HUDEP-2 (cell line): Measurements from ENCODE around the gene CDK14.
"Not testable (repeated sequence)": the region's sequence is repeated elsewhere in the genome, so short reads cannot be mapped to it uniquely, and the experiment has no call there.

ENCODE experiments used
- DNase-seq, 76 experiments: peaks; one replicate each; lab custom pipeline; 2025; ENCODE audit not compliant: unreplicated experiment in 76 of 76; lab: John Stamatoyannopoulos, UW

Gene CDK14

DNA sequence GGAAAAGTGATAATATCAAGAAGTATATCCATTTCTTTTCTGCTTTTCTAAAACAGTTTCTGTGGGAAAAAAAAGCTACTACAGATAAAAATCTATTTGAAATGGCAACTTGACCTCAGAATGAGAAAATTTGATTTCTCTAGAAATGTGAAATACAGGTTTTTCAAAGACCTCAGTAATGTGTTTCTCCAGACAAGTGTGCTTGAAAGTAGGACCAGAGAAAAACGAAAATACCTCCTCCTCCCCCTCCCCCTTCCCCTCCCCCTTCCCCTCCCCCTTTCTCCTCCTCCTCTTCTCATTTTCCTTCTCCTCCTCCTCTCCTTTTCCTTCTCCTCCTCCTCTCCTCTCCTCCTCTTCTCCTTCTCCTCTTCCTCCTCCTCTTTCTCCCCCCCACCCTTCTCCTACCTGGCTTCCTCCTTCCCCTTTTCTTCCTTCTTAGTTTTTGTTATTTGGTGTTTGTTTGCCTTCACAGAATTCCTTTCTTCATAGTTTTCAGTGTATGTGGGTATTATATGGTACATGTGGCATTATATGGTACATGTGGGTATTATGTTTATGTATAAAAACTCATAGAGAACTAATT is 179.4 kb downstream of the CDK14 start:
- DNase-seq = no peak

GRCh38 chr7:90777041-90777440 is 180.9 kb downstream of the CDK14 start:
- no peak for DNase-seq

- no peak for DNase-seq
Observed at GRCh38 chr7:90777465-90777864, 181.3 kb downstream of the CDK14 start.

DNA sequence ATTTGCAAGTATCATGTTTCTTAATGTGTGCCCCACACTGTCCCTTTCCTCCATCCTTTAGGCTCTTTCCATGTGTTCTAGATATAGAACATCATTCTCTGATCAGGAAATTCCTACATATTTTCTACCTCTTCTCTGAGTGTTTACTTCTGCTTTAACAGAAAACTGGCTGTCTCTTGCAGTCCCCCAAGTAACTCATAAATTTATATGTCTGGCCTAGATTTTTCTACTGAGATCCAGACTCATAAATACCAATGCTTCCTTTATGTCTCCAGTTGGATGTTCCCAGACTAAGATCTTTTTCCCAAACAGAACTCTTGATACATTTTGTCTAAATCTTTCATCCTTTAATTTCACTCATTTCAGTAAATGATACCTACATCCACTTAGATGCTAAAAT is 181.8 kb downstream of the CDK14 start:
- no peak for DNase-seq

DNA sequence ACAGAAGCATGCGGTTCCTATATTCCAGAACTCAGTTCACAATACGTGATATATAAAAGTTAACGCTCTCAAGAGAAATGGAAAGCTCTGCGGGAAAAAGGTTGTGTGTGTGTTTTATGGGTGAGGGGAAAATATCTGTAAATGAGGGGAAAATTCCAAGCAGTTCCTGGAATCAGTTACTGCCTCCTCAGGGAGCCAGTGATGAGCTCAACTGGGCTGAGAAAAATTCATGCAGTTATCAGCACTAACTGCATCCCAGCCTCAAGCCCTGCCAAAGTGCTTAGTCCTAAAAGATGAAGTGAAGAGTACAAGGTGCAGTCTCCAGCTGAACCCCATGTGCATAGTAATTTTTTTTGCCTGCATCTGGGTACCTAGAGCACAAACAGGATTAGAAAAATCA is 191.9 kb downstream of the CDK14 start:
- no peak for DNase-seq

DNA sequence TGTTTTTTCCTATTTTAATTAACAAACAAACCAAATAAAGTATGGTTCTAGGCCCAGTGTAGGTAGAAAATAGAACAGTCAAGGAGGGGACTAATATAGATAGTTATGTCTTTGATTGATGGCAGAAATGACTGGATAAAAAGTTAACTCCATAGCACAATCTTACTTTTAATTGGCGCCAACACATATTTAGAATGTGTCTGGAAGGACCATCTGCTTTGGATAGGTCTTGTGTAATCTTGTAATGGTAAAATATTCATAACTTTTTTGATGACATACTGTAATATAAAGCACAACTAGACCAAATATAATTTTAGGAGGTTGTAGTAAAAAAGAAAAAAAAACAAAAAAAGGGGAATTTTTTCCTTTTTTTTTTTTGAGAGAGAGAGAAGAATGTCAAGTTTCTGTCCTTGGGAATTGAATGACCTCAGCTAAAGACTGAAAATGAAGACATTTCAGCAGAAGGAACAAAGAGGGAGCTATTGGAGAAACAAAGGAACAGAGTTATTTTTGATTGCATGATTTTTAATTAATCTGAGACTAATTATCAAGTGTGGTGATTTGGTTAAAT is 193.7 kb downstream of the CDK14 start:
- DNase-seq = no peak

- DNase-seq = no peak
Observed at GRCh38 chr7:90791596-90791995, 195.5 kb downstream of the CDK14 start.

DNA sequence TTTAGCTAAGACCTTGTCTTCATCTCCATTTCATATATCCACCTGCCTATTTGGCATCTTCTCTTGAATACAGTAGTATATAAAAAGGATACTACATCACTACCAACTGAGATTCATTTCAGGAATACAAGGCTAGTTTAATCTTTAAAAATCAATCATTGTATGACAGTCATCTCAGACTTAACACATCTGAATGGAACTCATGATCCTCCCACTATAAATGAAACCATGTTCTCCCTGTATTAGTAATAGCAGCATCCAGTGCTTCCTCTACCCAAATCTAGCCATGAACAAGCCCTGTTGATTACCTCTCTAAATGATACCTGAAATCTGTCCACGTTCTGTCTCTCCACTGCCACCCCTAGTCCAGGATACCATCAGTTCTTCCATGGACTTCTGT is 196.2 kb downstream of the CDK14 start:
- DNase-seq = no peak

DNA sequence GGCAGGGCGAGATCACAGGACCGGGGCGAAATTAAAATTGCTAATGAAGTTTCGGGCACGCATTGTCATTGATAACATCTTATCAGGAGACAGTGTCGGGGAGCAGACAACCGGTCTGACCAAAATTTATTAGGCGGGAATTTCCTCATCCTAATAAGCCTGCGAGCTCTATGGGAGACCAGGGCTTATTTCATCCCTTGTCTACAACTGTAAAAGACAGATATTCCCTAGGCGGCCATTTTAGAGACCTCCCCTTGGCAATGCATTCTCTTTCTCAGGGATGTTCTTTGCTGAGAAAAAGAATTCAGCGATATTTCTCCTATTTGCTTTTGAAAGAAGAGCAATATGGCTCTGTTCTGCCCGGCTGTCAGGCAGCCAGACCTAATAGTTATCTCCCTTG is 198.1 kb downstream of the CDK14 start:
- DNase-seq = not testable (repeated sequence)

DNA sequence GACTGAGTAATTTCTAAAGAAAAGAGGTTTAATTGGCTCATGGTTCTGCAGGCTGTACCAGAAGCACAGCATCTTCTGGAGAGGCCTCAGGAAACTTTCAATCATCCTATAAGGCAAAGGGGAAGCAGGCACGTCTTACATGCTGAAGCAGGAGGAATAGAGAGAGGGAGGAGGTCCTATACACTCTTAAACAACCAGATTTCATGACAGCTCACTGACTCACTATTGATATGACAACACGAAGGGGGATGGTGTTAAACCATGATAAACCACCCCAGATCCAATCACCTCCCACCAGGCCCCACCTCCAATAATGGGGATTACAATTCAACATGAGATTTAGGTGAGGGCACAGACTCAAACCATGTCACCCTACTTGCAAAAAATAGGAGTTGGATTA is 201.5 kb downstream of the CDK14 start:
- no peak for DNase-seq

- DNase-seq = no peak
Observed at GRCh38 chr7:90804370-90804769, 208.2 kb downstream of the CDK14 start.

DNA sequence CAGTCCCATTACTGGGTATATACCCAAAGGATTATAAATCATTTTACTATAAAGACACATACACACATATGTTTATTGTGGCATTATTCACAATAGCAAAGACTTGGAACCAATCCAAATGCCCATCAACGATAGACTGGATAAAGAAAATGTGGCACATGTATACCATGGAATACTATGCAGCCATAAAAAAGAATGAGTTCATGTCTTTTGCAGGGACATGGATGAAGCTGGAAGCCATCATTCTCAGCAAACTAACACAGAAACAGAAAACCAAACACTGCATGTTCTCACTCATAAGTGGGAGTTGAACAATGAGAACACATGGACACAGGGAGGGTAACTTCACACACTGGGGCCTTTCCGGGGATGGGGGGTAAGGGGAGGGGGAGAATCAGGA is 219.4 kb downstream of the CDK14 start:
- not testable (repeated sequence) for DNase-seq

DNA sequence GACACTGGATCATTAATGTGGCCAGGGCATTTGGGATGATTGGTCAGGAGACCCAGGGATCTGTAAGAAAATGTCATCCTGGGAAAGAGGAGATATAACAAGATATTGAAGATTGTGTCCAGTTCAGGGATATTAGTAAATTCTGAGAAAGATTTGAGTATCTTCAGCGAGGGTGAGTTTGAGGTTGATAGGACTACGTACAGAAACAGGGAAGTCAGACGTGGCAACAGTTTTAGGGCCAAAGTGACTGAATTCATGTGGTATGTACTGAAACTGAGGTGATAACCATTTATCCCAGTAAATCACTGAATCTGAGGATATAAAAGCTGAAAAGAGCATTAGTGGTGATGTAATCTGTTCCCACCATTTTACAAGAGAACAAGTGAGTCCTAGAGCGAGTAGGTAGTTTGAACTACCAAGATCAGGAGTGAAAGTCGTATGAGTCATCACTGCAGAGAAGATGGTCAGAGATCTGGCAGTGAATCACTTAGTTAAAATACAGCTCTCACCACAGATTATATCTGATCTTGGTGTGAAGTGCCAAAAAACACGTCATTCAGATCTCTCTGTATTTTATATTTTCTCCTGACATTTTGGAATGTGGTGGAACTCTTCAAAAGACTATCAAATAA is 220.5 kb downstream of the CDK14 start:
- peak in 19 of 76 experiments; percentile 1 to 59 (median 30) for DNase-seq

- no peak for DNase-seq
Observed at GRCh38 chr7:90817151-90817550, 221.0 kb downstream of the CDK14 start.

DNA sequence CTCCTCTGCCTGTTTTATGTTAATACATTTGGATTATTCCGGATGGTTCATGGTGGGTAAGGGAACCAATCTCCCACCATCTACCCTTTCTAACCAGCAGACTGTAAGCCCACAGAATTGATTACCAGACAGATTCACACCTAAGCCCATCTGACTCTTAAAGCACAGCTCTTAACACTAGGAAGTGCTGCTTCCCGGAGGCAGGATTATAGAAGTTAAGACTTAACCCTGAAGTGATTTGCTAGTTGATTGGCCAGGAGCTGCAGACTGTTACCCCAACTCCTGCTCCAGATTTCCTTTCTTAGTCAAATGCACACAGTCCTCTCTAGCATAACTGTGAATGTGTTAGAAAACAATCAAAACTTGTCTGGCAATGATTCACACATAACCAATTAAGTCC is 221.7 kb downstream of the CDK14 start:
- no peak for DNase-seq

DNA sequence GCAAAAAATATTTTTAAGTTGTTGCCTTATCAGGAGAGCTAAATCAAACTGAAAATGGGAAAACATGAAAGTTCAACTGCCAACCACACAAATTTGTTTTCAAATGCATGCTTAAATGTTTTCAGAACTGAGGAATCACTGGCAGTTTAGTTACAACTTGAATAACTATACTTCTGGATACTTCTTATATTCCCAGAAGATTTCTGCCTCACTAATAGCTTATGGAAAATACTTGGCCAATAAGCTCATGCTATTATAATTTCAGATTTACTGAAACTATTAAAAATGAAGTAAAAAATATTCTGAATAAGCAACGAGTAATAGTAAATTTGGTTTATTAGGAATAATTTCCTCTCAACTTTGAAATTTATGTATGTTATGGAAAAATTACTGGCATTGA is 222.2 kb downstream of the CDK14 start:
- no peak for DNase-seq

- no peak for DNase-seq
Observed at GRCh38 chr7:90821961-90822620, 226.0 kb downstream of the CDK14 start.

DNA sequence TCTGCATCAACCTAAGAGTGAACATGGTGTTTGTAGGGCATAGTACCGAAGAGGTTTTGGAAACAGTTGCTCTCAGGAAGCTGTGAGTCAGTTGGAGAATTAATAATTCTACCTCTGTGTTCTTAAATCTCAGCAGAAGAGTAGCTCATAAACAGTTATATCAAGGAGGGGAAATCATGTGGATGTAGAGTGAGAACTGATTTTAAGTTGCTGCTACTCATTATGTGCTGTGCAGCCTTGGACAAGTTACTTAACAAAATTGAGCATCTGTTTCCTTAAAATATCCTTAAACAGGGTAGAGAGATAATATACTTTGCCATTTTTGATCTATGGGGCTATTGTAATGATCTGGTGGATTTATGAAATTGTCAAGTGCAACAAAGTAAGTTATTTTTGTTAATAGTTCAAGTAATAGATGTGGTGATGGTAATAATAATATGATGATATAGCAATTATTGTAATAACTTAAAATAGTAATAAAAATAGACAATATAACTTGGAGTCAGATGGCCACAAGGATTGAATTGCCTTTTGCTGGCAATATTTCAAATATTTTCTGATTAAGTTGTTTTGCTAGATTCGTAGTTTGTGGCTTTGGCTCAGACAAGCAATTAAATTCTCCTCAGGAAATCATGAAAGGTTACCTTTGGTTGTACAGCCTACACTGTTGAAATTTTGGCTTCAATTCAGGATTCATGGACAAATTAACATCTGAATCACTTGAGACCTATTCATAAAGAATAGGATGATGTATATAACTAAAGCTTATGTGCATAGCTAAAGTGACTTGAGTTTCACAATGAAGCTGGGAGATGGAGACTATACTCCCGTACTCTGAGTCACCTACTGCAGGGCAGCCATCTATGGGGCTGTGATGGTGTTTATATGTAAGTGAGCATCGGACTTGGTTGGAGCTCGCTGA is 228.5 kb downstream of the CDK14 start:
- no peak for DNase-seq

DNA sequence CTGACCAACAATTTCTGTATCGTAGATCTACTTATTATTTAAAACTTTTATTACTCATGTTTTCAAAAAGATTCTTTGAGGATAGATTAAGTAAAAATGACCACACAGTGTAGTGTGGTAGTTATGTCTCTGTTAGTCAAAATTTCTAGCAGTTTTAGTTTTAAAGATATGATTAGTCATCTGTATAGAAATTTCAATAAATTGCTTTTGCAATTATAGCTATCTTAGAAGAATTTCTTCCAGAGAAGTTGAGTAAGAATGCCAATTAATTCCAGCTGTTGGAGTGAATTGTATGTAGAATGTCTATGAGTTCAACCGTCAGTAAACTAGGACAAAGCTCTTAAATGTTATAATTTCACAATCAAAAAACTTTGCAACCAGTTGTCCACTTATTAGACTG is 229.7 kb downstream of the CDK14 start:
- no peak for DNase-seq

DNA sequence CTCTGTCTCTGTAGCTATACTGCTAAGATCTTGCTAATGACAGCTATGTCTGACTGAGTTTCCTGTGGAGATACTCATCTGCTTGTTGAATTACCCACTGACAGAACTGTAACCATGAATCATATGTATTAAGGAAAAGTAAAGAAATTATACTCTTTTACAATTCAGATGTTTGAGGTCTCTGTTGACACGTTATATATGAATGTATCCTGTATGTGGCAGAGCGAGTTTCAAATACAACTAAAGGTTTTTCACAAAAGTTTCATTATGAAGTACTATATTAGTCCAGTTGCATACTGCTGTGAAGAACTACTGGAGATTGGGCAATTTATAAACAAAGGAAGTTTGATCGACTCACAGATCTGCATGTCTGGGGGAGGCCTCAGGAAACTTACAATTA is 232.5 kb downstream of the CDK14 start:
- DNase-seq = no peak

- no peak for DNase-seq
Observed at GRCh38 chr7:90830308-90830707, 234.2 kb downstream of the CDK14 start.
